Epithelial cell of proximal tubule (primary cell): ENCODE measurements around the gene PTPRA. TPM values are rescaled to one million over a fixed set of nuclear protein-coding genes. Genes with fewer than 3 reads are reported as not detected.

Experiments used
- DNase-seq: peaks from one replicate; pipeline ENCODE4 v3.0.0-alpha.2; 2011; ENCODE audit warnings: low read depth
- H3K4me3 ChIP-seq: 2 replicates; pipeline ENCODE4 v1.5.1; 2011; ENCODE audit warnings: low read depth, mild to moderate bottlenecking, low read length
- total RNA-seq: library from RNA; depleted of rRNA; stranded (reverse); fragments of >200 nt; gene quantifications from 2 replicates; pipeline ENCODE4 v1.2.3, GENCODE V29; 2015
- TF ChIP-seq, protein P1 (sequence below): conservative IDR thresholded peaks from 2 replicates; pipeline ENCODE4 v1.5.1; 2012; ENCODE audit warnings: low read depth, mild to moderate bottlenecking, low read length

The PTPRA gene
- total RNA-seq, 1 donor from 2014 or later: 40.8 TPM

DNA sequence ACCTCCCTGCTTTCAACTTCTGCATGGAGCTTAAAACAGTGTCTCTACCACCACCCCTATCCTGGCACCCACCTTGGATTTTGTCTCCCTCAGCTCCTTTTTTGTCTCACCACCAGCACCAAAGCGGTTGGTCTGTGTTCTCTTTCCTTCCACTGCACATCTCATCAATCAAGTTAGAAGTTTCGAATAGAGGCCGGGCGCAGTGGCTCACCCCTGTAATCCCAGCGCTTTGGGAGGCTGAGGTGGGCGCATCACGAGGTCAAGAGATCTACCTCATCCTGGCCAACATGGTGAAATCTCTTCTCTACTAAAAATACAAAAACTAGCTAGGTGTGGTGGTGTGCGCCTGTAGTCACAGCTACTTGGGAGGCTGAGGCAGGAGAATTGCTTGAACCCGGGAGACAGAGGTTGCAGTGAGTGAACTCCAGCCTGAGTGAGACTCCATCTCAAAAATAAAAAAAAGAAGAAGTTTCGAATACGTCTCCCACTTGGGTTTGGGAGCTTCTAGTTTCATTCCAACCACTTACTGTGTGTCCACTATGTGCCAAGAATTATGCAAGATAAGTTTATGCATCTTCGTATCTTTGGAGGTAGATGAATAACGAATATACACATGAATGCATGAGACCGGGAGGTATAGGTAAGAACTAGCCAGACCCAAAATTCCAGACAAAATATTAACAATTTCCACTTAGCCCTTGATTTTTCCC, 38.7 kb upstream of the PTPRA start:
- TF ChIP-seq, protein P1, sequence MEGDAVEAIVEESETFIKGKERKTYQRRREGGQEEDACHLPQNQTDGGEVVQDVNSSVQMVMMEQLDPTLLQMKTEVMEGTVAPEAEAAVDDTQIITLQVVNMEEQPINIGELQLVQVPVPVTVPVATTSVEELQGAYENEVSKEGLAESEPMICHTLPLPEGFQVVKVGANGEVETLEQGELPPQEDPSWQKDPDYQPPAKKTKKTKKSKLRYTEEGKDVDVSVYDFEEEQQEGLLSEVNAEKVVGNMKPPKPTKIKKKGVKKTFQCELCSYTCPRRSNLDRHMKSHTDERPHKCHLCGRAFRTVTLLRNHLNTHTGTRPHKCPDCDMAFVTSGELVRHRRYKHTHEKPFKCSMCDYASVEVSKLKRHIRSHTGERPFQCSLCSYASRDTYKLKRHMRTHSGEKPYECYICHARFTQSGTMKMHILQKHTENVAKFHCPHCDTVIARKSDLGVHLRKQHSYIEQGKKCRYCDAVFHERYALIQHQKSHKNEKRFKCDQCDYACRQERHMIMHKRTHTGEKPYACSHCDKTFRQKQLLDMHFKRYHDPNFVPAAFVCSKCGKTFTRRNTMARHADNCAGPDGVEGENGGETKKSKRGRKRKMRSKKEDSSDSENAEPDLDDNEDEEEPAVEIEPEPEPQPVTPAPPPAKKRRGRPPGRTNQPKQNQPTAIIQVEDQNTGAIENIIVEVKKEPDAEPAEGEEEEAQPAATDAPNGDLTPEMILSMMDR: no peak
- no peak overlapping the region for H3K4me3 ChIP-seq
- no peak for DNase-seq

DNA sequence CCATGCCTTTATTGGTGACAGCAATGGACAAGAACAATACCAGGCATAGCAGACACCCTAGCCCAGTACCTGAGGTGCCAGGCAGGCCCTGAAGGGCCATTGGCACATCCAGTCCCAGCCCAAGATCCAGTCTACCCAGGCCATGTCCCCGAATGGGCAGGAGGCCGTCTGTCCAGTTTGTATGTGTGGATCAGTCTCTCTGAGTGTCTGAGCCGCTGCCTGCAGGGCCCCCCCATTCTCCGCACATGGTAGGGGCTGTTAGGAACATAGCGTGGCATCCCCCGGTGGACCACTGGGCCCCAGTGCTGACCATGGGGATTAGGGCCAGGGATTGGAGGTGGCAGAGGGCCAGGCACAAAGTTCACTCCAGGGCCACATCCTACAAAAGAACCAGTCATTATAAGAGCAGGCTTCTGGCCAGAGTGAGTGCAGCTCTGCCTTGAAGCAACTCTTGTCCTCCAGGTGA, 37.9 kb upstream of the PTPRA start:
- no peak for DNase-seq
- no peak overlapping the region for H3K4me3 ChIP-seq
- TF ChIP-seq, protein P1: no peak

DNA sequence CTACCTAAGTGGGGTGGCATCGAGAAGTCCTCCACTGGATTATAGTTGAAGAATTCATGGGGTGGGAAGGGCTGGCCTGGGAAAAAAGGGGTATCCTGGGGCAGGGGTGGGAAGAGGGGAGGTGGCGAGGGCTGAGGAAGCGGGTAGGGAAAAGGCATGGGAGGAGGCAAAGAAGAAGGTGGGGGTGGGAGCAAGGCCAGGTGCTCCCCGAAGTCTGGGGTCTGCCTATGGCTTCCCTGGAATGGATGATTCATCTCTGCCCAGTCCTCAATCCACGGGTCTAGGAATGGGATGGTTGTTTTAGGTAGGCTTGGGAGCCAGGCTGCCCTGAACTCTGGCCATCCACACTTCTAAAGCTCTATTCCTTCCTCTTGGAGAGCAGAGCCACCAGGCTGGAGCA, 37.2 kb upstream of the PTPRA start:
- TF ChIP-seq, protein P1: no peak
- no peak overlapping the region for H3K4me3 ChIP-seq
- no peak for DNase-seq

DNA sequence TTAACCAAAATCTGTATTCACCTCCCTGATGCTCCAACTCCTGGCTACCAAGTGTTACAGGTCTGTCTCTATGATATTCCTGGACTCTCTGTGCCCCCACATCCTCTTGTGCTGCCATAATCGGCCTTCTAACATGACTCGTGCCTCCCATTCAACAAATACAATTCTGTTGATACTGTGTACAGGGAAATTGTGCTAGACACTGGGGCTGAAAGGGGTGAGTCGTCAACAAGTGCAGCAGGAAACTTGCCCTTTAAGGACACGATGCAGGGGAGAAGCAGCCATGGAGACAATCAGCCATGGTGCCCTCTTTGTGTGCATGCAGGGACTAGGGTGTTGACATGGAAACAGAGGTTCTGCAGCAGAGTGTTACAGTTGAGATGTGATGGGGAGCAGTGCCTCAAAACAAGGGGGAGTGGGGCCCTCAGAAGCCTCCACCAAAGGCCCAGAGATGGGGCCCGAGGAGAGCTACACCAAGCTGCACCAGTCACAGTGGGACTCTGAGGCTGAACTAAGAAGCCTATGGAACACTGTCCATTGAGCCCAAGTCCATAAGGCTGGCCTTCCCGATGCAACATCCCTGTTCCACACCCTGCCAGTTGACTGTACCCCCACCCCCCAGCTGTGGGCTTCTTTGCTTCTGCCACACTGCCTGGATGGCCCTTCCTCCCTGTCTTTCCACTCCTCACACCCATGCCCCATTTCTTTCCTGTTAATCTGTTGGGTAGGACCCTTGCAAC, 35.9 kb upstream of the PTPRA start:
- no peak for DNase-seq
- TF ChIP-seq, protein P1: no peak
- no peak overlapping the region for H3K4me3 ChIP-seq

DNA sequence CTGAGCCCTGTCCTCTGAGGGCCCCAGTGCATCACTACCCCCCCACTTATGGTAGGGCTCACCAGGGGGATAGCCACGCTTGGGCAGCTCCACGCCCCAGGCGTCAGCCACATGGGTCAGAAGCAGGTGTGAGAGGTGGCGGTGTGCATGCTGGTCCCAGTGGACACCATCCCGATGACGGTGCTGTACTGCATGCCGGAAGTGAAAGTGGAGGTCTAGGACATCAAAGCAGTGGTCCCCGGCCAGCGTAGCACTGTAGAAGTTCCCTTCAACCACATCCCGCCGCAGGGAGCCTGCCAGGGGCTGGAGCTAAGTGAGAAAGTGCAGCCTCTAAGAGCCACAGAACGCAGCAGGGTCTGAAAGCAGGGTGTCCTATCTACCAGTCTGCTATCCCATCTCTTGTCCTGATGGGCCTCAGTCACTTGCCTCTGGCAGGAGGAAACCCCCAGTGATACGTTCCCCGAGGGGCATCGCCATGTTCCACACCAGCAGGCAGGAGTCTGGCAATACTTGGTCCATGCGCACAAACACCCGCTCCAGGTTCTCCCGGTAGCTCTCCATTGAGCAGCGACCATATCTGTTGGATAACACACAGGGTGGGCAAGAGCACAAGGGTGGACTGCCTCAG, 35.0 kb upstream of the PTPRA start:
- H3K4me3 ChIP-seq: no peak overlapping the region
- TF ChIP-seq, protein P1: no peak
- no peak for DNase-seq

DNA sequence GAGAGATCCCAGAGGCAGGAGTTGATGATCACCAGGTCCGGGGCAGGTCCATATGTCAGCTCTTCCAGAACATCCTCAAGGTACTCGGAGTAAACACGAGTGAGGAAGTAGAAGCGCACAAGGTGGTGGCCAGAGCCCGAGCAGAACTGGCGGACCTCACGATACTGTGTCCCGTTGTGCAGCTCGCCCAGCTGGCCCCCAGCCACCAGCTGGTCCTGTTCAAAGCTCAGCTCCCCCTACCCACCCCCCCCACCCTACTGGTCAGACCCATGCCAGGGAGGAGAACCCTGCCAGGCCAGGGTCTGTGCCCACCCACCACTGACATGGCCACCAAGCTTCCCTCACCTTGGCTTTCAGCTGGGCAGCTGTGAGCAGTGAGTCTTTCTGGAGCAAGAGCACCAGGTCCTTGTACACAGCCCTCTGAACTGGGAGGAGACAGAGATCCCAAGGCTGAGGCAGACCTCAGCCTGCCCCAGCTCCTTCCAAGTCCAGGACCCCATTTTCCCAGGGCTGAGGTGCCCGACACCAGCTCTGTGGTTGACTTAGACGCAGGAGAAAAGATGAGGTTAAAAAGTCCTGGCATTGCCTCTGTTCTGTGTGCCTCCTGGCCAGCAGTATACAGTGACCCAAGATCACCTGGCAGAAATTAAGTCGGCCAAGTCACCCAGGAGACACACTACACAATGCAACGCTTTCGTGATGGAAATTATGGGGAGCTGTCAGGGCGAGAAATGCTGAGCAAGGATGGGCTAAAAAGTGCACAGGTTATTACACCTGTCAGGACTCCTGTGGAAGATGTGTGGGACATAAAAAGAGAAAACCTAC, 34.2 kb upstream of the PTPRA start:
- H3K4me3 ChIP-seq: no peak overlapping the region
- TF ChIP-seq, protein P1: no peak
- no peak for DNase-seq
